ENCODE results near the gene GRK4.
A peak's percentile ranks its signal among the peaks of the same experiment; 100 is the strongest.
"Not testable (repeated sequence)": the region's sequence is repeated elsewhere in the genome, so short reads cannot be mapped to it uniquely, and the experiment has no call there.

GRK4 gene

GRCh38 chr4:2954358-2955185 lies 8.8 kb upstream of the GRK4 start:
- Mint-ChIP-seq H3K9me3 (no peaks in the 10 kb centered on the region), H3K27me3 (no peaks in the 10 kb centered on the region), H3K4me1 (peaks cover 67% of the 10 kb centered on the region), H3K27ac (peak overlapping the region; percentile 94), H3K36me3 (ENCODE audit: low read depth) (peaks cover 84% of the 10 kb centered on the region), H3K4me3 (peak overlapping the region; percentile 69)
- peak; percentile 75 for DNase-seq
- peak; percentile 90 for ATAC-seq

- Mint-ChIP-seq H3K27ac (peak overlapping the region; percentile 87), H3K36me3 (ENCODE audit: low read depth) (peaks cover 82% of the 10 kb centered on the region), H3K4me1 (peaks cover 72% of the 10 kb centered on the region)
- ATAC-seq, H3K27me3 Mint-ChIP-seq, DNase-seq, H3K9me3 Mint-ChIP-seq, H3K4me3 Mint-ChIP-seq: not testable (repeated sequence)
Measured at GRCh38 chr4:2955186-2956044, 8.0 kb upstream of the GRK4 start.

GRCh38 chr4:2958446-2958845 lies 4.9 kb upstream of the GRK4 start:
- Mint-ChIP-seq H3K27me3 (no peaks in the 10 kb centered on the region), H3K4me1 (peaks cover 71% of the 10 kb centered on the region), H3K36me3 (ENCODE audit: low read depth) (peaks cover 66% of the 10 kb centered on the region), H3K9me3 (no peaks in the 10 kb centered on the region), H3K27ac (peak overlapping the region; percentile 73), H3K4me3 (peak overlapping the region; percentile 50)
- DNase-seq (no peak), ATAC-seq (no peak)

GRCh38 chr4:2960450-2960849 lies 2.9 kb upstream of the GRK4 start:
- H3K27ac Mint-ChIP-seq, DNase-seq, ATAC-seq, H3K9me3 Mint-ChIP-seq, H3K27me3 Mint-ChIP-seq: not testable (repeated sequence)
- Mint-ChIP-seq H3K4me1 (peaks cover 63% of the 10 kb centered on the region), H3K4me3 (peak overlapping the region; percentile 70), H3K36me3 (ENCODE audit: low read depth) (peaks cover 54% of the 10 kb centered on the region)

GRCh38 chr4:2961421-2961810 lies 2.0 kb upstream of the GRK4 start:
- H3K4me1 Mint-ChIP-seq, result peaks cover 56% of the 10 kb centered on the region
- no peak for DNase-seq
- H3K27ac Mint-ChIP-seq, result peak overlapping the region; percentile 84
- peak; percentile 13 for ATAC-seq
- peaks cover 44% of the 10 kb centered on the region for H3K36me3 Mint-ChIP-seq (ENCODE audit: low read depth)
- no peaks in the 10 kb centered on the region for H3K27me3 Mint-ChIP-seq
- peak overlapping the region; percentile 90 for H3K4me3 Mint-ChIP-seq
- no peaks in the 10 kb centered on the region for H3K9me3 Mint-ChIP-seq

GRCh38 chr4:2961811-2962441 lies 1.4 kb upstream of the GRK4 start:
- DNase-seq, result peak; percentile 66
- ATAC-seq, result peak; percentile 58
- Mint-ChIP-seq H3K9me3 (no peaks in the 10 kb centered on the region), H3K27ac (peak overlapping the region; percentile 84), H3K4me1 (peaks cover 50% of the 10 kb centered on the region), H3K4me3 (peak overlapping the region; percentile 90), H3K27me3 (no peaks in the 10 kb centered on the region), H3K36me3 (ENCODE audit: low read depth) (peaks cover 39% of the 10 kb centered on the region)

- DNase-seq (no peak), ATAC-seq (peak; percentile 15)
- Mint-ChIP-seq H3K27me3 (no peaks in the 10 kb centered on the region), H3K4me1 (peaks cover 44% of the 10 kb centered on the region), H3K4me3 (peak overlapping the region; percentile 90), H3K27ac (peak overlapping the region; percentile 84), H3K9me3 (no peaks in the 10 kb centered on the region), H3K36me3 (ENCODE audit: low read depth) (peaks cover 33% of the 10 kb centered on the region)
Measured at GRCh38 chr4:2962614-2963174, 677 bp upstream of the GRK4 start.

GRCh38 chr4:2963966-2964471 lies 648 bp downstream of the GRK4 start:
- H3K27ac Mint-ChIP-seq, result peak overlapping the region; percentile 81
- H3K4me1 Mint-ChIP-seq, result peaks cover 31% of the 10 kb centered on the region
- peaks cover 20% of the 10 kb centered on the region for H3K36me3 Mint-ChIP-seq (ENCODE audit: low read depth)
- no peaks in the 10 kb centered on the region for H3K27me3 Mint-ChIP-seq
- no peak for DNase-seq
- no peaks in the 10 kb centered on the region for H3K9me3 Mint-ChIP-seq
- H3K4me3 Mint-ChIP-seq, result peak overlapping the region; percentile 90
- peak; percentile 3 for ATAC-seq

GRCh38 chr4:2964706-2965258 lies 1.4 kb downstream of the GRK4 start:
- Mint-ChIP-seq H3K4me3 (peak overlapping the region; percentile 90), H3K36me3 (ENCODE audit: low read depth) (peaks cover 15% of the 10 kb centered on the region), H3K27me3 (no peaks in the 10 kb centered on the region), H3K9me3 (no peaks in the 10 kb centered on the region), H3K4me1 (peaks cover 25% of the 10 kb centered on the region), H3K27ac (peak overlapping the region; percentile 81)
- ATAC-seq, result no peak
- DNase-seq, result no peak

- DNase-seq, result no peak
- Mint-ChIP-seq H3K4me3 (peak overlapping the region; percentile 90), H3K27ac (no peak overlapping the region), H3K9me3 (no peaks in the 10 kb centered on the region), H3K4me1 (peaks cover 21% of the 10 kb centered on the region), H3K36me3 (ENCODE audit: low read depth) (peaks cover 13% of the 10 kb centered on the region), H3K27me3 (no peaks in the 10 kb centered on the region)
- ATAC-seq, result no peak
Measured at GRCh38 chr4:2965262-2965661, 1.9 kb downstream of the GRK4 start.

- ATAC-seq (no peak), DNase-seq (no peak)
- Mint-ChIP-seq H3K36me3 (ENCODE audit: low read depth) (no peaks in the 10 kb centered on the region), H3K4me3 (no peak overlapping the region), H3K9me3 (no peaks in the 10 kb centered on the region), H3K4me1 (peaks cover 11% of the 10 kb centered on the region), H3K27ac (no peak overlapping the region), H3K27me3 (no peaks in the 10 kb centered on the region)
Measured at GRCh38 chr4:2968381-2968780, 5.0 kb downstream of the GRK4 start.

GRCh38 chr4:2971275-2971674 lies 7.9 kb downstream of the GRK4 start:
- DNase-seq (no peak), ATAC-seq (no peak)
- H3K27me3 Mint-ChIP-seq, result no peaks in the 10 kb centered on the region
- H3K4me1 Mint-ChIP-seq, result no peaks in the 10 kb centered on the region
- H3K36me3 Mint-ChIP-seq (ENCODE audit: low read depth), result no peaks in the 10 kb centered on the region
- no peak overlapping the region for H3K4me3 Mint-ChIP-seq
- no peak overlapping the region for H3K27ac Mint-ChIP-seq
- H3K9me3 Mint-ChIP-seq, result no peaks in the 10 kb centered on the region

- no peak for DNase-seq
- H3K27ac Mint-ChIP-seq, result no peak overlapping the region
- H3K4me3 Mint-ChIP-seq, result no peak overlapping the region
- ATAC-seq, result no peak
- no peaks in the 10 kb centered on the region for H3K36me3 Mint-ChIP-seq (ENCODE audit: low read depth)
- no peaks in the 10 kb centered on the region for H3K27me3 Mint-ChIP-seq
- H3K4me1 Mint-ChIP-seq, result no peaks in the 10 kb centered on the region
- H3K9me3 Mint-ChIP-seq, result no peaks in the 10 kb centered on the region
Measured at GRCh38 chr4:2977211-2978088, 14.1 kb downstream of the GRK4 start.

All from activated naive CD8-positive, alpha-beta T cell treated with anti-CD3 and anti-CD28 coated beads, Interleukin-2, amount 50 U/mL, for 24 hours (primary cell).